K562 (cell line): ENCODE data around the gene LRRK1. TPM values are rescaled to one million over a fixed set of nuclear protein-coding genes. Genes with fewer than 3 reads are reported as not detected.

Experiments
- ATAC-seq: fragments of 200-7000 bp; cut with Tn5 transposase; 3 replicates; pipeline ENCODE4 v1.9.1; 2020; ENCODE audit warnings: moderate library complexity
- BruUV-seq: library from RNA; stranded (reverse); fragments of 400-500 nt; replicated peaks from 2 replicates; lab custom pipeline; 2021; lab: Mats Ljungman, UMichigan
- CTCF ChIA-PET: fragments of 300-600 bp; formaldehyde crosslinking; extraction: SDS; loops from one replicate; lab custom pipeline; 2021; ENCODE audit warnings: low intra/inter-chr PET ratio; lab: Yijun Ruan, JAX
- POLR2A ChIA-PET: fragments of 300-600, 350-650 bp; sonication (Branson Sonifier 250); formaldehyde crosslinking; extraction: SDS; loops from one replicate; lab custom pipeline; 2021; ENCODE audit warnings: antibody characterized with exemption, inconsistent platforms; lab: Yijun Ruan, JAX
- DNase-seq, 4 experiments: peaks; one replicate each; pipeline versions ENCODE4 v3.0.0 to v3.0.0-alpha.2; 2011 to 2018; ENCODE audit warnings: low spot score in 3 of 4, mixed read lengths in 3 of 4; ENCODE audit errors: extremely low read depth in 1 of 4
- FAIRE-seq: peaks from 2 replicates; lab custom pipeline; 2011; peaks lifted over from hg19 to GRCh38; lab: Jason Lieb, UNC
- H2AFZ ChIP-seq: 2 replicates; pipeline ENCODE4 v1.6.0; 2011; ENCODE audit warnings: low read depth, low read length, control low read depth, inconsistent platforms
- H3K27ac ChIP-seq: fragments of 200-600 bp; 3 replicates; pipeline ENCODE4 v1.8.0; 2011; ENCODE audit warnings: low read depth, mild to moderate bottlenecking, control low read depth, inconsistent platforms, low read length, moderate library complexity, mixed read lengths; ENCODE audit errors: extremely low read depth
- H3K27me3 ChIP-seq, 2 experiments: fragments of 300-600 bp in 1 of 2; 2 replicates in 1 of 2; 3 replicates in 1 of 2; pipeline versions ENCODE4 v1.6.0 to v1.8.0; 2011; ENCODE audit warnings: inconsistent platforms in 2 of 2, low read length in 2 of 2, mild to moderate bottlenecking in 1 of 2, mixed read lengths in 1 of 2, moderate library complexity in 1 of 2; ENCODE audit not compliant: control insufficient read depth in 2 of 2, insufficient read depth in 2 of 2
- H3K36me3 ChIP-seq: fragments of 300-600 bp; 3 replicates; pipeline ENCODE4 v1.8.0; 2011; ENCODE audit warnings: mild to moderate bottlenecking, low read length, inconsistent platforms; ENCODE audit not compliant: control insufficient read depth, insufficient read depth
- H3K4me1 ChIP-seq, 2 experiments: fragments of 200-600 bp in 1 of 2; replicated peaks in 1 of 2; 2 replicates in 1 of 2; 3 replicates in 1 of 2; pipeline versions ENCODE4 v1.5.1 to v1.8.0; 2011; ENCODE audit warnings: inconsistent platforms in 2 of 2, low read length in 2 of 2, mild to moderate bottlenecking in 1 of 2, mixed read lengths in 1 of 2, moderate library complexity in 1 of 2; ENCODE audit not compliant: control insufficient read depth in 2 of 2, insufficient read depth in 2 of 2
- H3K4me2 ChIP-seq: 2 replicates; pipeline ENCODE4 v1.6.1; 2011; ENCODE audit warnings: low read length, control low read depth, inconsistent platforms, mixed read lengths; ENCODE audit not compliant: insufficient read depth
- H3K4me3 ChIP-seq: fragments of 200-600 bp; sonication (generic), shearing (Covaris generic); 2 replicates; pipeline ENCODE4 v1.5.1; 2016; ENCODE audit warnings: control low read depth, inconsistent platforms
- H3K79me2 ChIP-seq: fragments of 200-600 bp; 3 replicates; pipeline ENCODE4 v1.8.0; 2011; ENCODE audit warnings: low read length, inconsistent platforms; ENCODE audit not compliant: control insufficient read depth, insufficient read depth
- H3K9ac ChIP-seq, 2 experiments: 2 replicates each; pipeline versions ENCODE4 v1.6.0 to v1.6.1; 2011; ENCODE audit warnings: low read depth in 2 of 2, low read length in 2 of 2, control low read depth in 1 of 2, inconsistent platforms in 1 of 2, mild to moderate bottlenecking in 1 of 2, mixed read lengths in 1 of 2; ENCODE audit not compliant: insufficient read depth in 1 of 2
- H3K9me1 ChIP-seq: one replicate; pipeline ENCODE4 v1.6.0; 2011; ENCODE audit warnings: inconsistent platforms, mild to moderate bottlenecking, low read length, moderate library complexity; ENCODE audit not compliant: control insufficient read depth, insufficient read depth
- H3K9me3 ChIP-seq: replicated peaks from 2 replicates; pipeline ENCODE4 v1.5.1; 2011; ENCODE audit warnings: low read depth, low read length, inconsistent platforms; ENCODE audit not compliant: control insufficient read depth, insufficient read depth
- H4K20me1 ChIP-seq: replicated peaks from 2 replicates; pipeline ENCODE4 v1.6.1; 2011; ENCODE audit warnings: low read length, inconsistent platforms, mixed read lengths; ENCODE audit not compliant: control insufficient read depth, insufficient read depth
- EGR1 ChIP-seq: fragments of 450-650 bp; conservative IDR thresholded peaks from 2 replicates; pipeline ENCODE4 v1.6.1; 2017; ENCODE audit warnings: mild to moderate bottlenecking
- L3MBTL2 ChIP-seq: fragments of 450-650 bp; IDR thresholded peaks from 2 replicates; pipeline ENCODE4 v1.6.1; 2016; ENCODE audit warnings: mild to moderate bottlenecking, moderate library complexity
- NFIC ChIP-seq: fragments of 450-650 bp; IDR thresholded peaks from 2 replicates; pipeline ENCODE4 v1.6.1; 2017; ENCODE audit warnings: mild to moderate bottlenecking, inconsistent platforms
- WGBS: fragments of 100-300 bp; shearing (Covaris generic); methylation state at CpG from one replicate; pipeline ENCODE4 v1.1.6; 2016; ENCODE audit warnings: low coverage, mixed read lengths; ENCODE audit not compliant: insufficient coverage; ENCODE audit errors: missing lambda C conversion rate; 5-methylcytosine and 5-hydroxymethylcytosine counted together
- in situ Hi-C: fragments of 300-500 bp; cut with MboI; formaldehyde crosslinking; loops from 4 replicates; pipeline ENCODE4 v1.15.0; 2018; ENCODE audit warnings: inconsistent platforms, mixed read lengths
- intact Hi-C: fragments of 100-400 bp; cut with micrococcal nuclease; formaldehyde crosslinking; loops from 2 replicates; pipeline ENCODE4 v1.14.2; 2022
- polyA plus RNA-seq, 8 experiments: library from polyadenylated mRNA; depleted of rRNA in 4 of 8; stranded (reverse) in 5 of 8; unstranded in 3 of 8; fragments of >200 nt; fragmentation: Nextera tagmentation in 2 of 8; fragmentation: Illumina TruSeq in 1 of 8; extraction: Ambion mirVana in 2 of 8; extraction: Trizol in 1 of 8; gene quantifications; 2 replicates each; pipeline versions ENCODE4 v1.2.1 to v1.2.3, GENCODE V29; 2011 to 2014; ENCODE audit warnings: inconsistent platforms in 1 of 8, missing spikeins in 1 of 8
- total RNA-seq, 7 experiments: library from RNA; depleted of rRNA in 6 of 7; stranded (reverse); fragments of >200 nt in 6 of 7; fragmentation: Illumina TruSeq in 2 of 7; extraction: Trizol in 2 of 7; gene quantifications; 2 replicates each; pipeline versions ENCODE4 v1.2.1 to v1.2.3, GENCODE V29; 2011 to 2021; ENCODE audit warnings: low replicate concordance in 1 of 7
- TF ChIP-seq, protein P1 (sequence below): fragments of 450-650 bp; IDR thresholded peaks from 2 replicates; pipeline ENCODE4 v1.6.1; 2017; ENCODE audit warnings: antibody characterized with exemption, mild to moderate bottlenecking

Gene LRRK1
- total and polyA plus RNA-seq, 9 of the 15 experiments (the other 6 are each of a cell fraction or from before 2014, with no cell fraction given) = 0.01 to 1.5 (median 0.11) TPM

DNA sequence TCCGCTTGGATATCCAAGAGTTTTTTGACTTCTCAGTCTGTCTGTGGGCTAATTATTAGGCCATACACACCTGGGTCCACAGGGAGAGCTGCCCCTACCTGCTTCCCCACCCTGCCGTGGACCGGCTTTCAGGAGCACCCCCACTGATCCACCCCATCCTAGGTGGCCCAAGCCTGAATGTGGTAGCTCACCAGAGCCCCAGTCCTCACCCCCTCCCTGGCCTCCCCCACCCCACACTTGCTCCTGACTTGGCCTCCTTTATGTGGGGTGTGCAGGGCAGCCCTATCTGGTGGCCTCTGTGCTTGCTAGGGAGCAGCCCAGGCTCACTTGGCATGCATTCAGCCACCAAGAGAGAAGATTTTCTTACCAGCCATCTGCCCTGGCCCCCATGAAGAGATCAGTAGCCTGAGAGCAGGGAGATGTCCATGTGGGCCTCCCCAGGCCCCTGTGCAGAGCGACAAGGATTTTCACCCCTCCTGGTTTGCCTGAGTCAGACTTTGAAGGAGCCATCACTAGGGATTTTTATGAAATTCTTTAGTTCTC, 11.2 kb downstream of the LRRK1 start (continued):
- TF ChIP-seq, protein P1, sequence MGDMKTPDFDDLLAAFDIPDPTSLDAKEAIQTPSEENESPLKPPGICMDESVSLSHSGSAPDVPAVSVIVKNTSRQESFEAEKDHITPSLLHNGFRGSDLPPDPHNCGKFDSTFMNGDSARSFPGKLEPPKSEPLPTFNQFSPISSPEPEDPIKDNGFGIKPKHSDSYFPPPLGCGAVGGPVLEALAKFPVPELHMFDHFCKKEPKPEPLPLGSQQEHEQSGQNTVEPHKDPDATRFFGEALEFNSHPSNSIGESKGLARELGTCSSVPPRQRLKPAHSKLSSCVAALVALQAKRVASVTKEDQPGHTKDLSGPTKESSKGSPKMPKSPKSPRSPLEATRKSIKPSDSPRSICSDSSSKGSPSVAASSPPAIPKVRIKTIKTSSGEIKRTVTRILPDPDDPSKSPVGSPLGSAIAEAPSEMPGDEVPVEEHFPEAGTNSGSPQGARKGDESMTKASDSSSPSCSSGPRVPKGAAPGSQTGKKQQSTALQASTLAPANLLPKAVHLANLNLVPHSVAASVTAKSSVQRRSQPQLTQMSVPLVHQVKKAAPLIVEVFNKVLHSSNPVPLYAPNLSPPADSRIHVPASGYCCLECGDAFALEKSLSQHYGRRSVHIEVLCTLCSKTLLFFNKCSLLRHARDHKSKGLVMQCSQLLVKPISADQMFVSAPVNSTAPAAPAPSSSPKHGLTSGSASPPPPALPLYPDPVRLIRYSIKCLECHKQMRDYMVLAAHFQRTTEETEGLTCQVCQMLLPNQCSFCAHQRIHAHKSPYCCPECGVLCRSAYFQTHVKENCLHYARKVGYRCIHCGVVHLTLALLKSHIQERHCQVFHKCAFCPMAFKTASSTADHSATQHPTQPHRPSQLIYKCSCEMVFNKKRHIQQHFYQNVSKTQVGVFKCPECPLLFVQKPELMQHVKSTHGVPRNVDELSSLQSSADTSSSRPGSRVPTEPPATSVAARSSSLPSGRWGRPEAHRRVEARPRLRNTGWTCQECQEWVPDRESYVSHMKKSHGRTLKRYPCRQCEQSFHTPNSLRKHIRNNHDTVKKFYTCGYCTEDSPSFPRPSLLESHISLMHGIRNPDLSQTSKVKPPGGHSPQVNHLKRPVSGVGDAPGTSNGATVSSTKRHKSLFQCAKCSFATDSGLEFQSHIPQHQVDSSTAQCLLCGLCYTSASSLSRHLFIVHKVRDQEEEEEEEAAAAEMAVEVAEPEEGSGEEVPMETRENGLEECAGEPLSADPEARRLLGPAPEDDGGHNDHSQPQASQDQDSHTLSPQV = no peak

DNA sequence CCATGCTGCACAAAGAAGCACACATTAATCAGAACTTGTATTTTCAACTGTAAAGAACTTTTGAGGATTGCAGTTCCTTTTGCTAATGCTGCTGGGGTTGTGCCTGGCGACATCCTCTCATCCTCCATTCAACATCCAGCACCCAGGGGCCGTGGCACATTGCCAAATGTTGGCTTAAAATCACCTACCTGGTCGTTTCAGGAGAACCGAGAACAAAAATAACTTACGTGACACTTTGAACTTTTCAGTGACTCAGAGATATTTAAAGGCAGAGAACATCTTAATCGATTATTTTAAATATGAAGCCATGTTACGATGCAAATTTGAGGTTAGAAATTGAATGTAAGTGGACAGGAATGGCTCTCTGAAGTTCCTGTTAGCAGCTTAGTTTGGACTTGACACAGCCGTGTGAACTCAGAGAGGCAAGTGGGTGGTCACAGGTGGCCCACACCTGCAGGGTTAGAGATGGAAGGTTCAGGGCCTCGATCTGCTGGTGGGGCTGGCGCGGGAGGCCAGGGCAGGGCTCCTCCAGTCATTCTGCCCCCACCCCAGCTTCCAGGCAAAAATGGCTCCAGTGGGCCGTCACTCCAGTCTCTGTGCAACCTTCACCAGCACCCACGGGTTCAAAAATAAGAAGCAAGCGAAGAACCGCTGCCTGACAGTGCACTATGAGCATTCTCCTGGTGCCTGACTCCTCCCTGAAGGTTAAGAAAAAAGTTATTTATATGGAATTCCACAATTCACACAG, 12.2 kb downstream of the LRRK1 start:
- Histone ChIP-seq H3K9me1 (no peaks in the 10 kb centered on the region), H2AFZ (no peak overlapping the region), H3K4me3 (no peak overlapping the region), H3K9me3 (no peaks in the 10 kb centered on the region), H3K27ac (no peak overlapping the region), H4K20me1 (no peaks in the 10 kb centered on the region), H3K4me1 (no peaks in the 10 kb centered on the region), H3K27me3 (peaks cover 10 to 51% of the 10 kb centered on the region in 2 experiments), H3K9ac (no peak overlapping the region)
- WGBS = 4% methylated on average over 15 of the region's 15 CpGs
- DNase-seq = no peak
- no peak for ATAC-seq
- intact Hi-C loops = no loop called here
- no TSS peak for BruUV-seq
- POLR2A ChIA-PET = no interaction called here
- TF ChIP-seq L3MBTL2 = no peak
- TF ChIP-seq NFIC = peak; percentile 44; the same call in 1 of the 2 replicates
- TF ChIP-seq EGR1 = no peak
- TF ChIP-seq, all 486 proteins: peak for 1
- CTCF ChIA-PET = no interaction called here
- no peak overlapping the region for H3K4me2 ChIP-seq
- FAIRE-seq = no peak
- no peaks in the 10 kb centered on the region for H3K79me2 ChIP-seq
- in situ Hi-C loops = no loop called here
- H3K36me3 ChIP-seq = no peaks in the 10 kb centered on the region
